GM19455 (cell line): ENCODE data around the gene RHOF.
A peak's percentile ranks its signal among the peaks of the same experiment; 100 is the strongest.

ENCODE experiments used
- ATAC-seq: cut with Tn5 transposase; IDR thresholded peaks from one replicate; pipeline ENCODE4 v1.9.1; 2021; ENCODE audit not compliant: unreplicated experiment

RHOF gene

GRCh38 chr12:121793440-121793837, at the start of gene RHOF:
RHOF (minus strand) TSS chr12:121793688; CDS start chr12:121793633, 55 bp downstream.
- ATAC-seq, result peak; percentile 19

- no peak for ATAC-seq
Observed at GRCh38 chr12:121839993-121840761, 46.7 kb upstream of the RHOF start.

GRCh38 chr12:121839106-121839992, 45.9 kb upstream of the RHOF start:
- peak; percentile 94 for ATAC-seq

- ATAC-seq, result no peak
Observed at GRCh38 chr12:121838126-121838525, 44.6 kb upstream of the RHOF start.

- ATAC-seq, result no peak
Observed at GRCh38 chr12:121837680-121838079, 44.2 kb upstream of the RHOF start.

GRCh38 chr12:121831571-121832245, 38.2 kb upstream of the RHOF start:
- ATAC-seq, result no peak

- ATAC-seq, result no peak
Observed at GRCh38 chr12:121830588-121831265, 37.2 kb upstream of the RHOF start.

GRCh38 chr12:121830134-121830533, 36.6 kb upstream of the RHOF start:
- ATAC-seq, result no peak

- ATAC-seq, result no peak
Observed at GRCh38 chr12:121829250-121829918, 35.9 kb upstream of the RHOF start.

GRCh38 chr12:121828826-121829225, 35.3 kb upstream of the RHOF start:
- ATAC-seq, result no peak

GRCh38 chr12:121828306-121828705, 34.8 kb upstream of the RHOF start:
- ATAC-seq, result no peak

GRCh38 chr12:121827351-121828099, 34.0 kb upstream of the RHOF start:
- no peak for ATAC-seq

GRCh38 chr12:121826318-121827150, 33.0 kb upstream of the RHOF start:
- no peak for ATAC-seq

- no peak for ATAC-seq
Observed at GRCh38 chr12:121825041-121825523, 31.6 kb upstream of the RHOF start.

- ATAC-seq, result no peak
Observed at GRCh38 chr12:121823727-121824115, 30.2 kb upstream of the RHOF start.

- no peak for ATAC-seq
Observed at GRCh38 chr12:121823101-121823726, 29.7 kb upstream of the RHOF start.

GRCh38 chr12:121822393-121823100, 29.1 kb upstream of the RHOF start:
- ATAC-seq, result no peak

- no peak for ATAC-seq
Observed at GRCh38 chr12:121820056-121820455, 26.6 kb upstream of the RHOF start.
